GM18867 (cell line): ENCODE measurements around the gene FCHSD2.
"Not testable (repeated sequence)": the region's sequence is repeated elsewhere in the genome, so short reads cannot be mapped to it uniquely, and the experiment has no call there.

Experiments
- ATAC-seq: cut with Tn5 transposase; IDR thresholded peaks from one replicate; pipeline ENCODE4 v1.9.1; 2021; ENCODE audit warnings: mild to moderate bottlenecking, moderate library complexity; ENCODE audit not compliant: unreplicated experiment

FCHSD2 gene

DNA sequence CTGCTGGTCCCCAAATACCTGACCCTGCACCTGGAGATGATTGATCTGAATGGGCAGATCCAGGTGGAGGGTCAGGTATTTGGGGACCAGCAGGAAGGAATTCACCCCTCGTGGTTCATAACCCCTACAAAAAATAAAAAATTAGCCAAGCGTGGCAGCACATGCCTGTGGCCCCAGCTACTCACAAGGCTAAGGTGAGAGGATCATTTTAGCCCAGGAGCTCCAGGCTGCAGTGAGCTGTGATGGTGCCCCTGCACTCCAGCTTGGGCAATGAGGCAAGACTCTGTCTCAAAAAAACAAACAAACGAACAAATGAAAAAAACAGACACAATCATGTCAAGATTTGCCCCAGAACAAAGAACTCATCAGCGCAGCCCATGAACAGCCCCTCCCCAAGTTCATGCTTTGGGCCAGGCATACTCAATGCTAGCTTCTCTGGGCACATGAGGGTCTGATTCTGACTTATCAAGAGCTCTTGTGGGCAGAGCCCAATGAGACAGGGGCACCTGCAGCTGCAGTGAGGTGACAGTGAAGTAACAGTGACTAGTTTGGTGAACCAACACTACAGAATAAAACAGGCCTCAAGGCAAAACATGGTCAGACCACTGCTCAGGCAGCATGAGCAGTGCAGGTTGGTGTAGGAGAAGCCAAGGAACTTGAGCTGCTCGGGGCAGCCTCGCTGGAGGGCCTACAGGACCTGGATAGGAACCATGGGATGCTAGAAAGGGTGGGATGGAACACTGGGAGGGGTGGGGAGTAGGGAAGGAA, 10.2 kb upstream of the FCHSD2 start:
- ATAC-seq = peak; percentile 23

GRCh38 chr11:73151416-73151815, 9.3 kb upstream of the FCHSD2 start:
- no peak for ATAC-seq

DNA sequence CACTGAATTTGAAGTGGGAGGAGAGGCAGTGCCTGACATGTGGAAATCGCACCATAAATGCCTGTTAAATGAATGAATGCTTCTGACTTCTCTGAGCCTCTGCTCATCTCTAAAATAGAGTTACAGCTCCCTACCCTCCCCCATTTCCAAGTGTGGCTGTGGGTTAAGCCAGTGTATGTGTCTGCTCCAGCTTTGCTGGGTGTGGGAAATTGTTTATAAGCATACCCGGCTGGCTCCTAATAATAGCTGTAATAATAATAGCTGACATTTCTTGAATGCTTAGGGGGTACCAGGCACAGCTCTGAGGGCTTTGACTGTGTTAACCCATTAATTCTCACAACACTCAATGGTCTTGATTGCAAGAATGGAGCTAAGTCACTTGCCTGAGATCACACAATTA, 7.0 kb upstream of the FCHSD2 start:
- no peak for ATAC-seq

GRCh38 chr11:73147771-73148681, 5.9 kb upstream of the FCHSD2 start:
- ATAC-seq = no peak

GRCh38 chr11:73145986-73146575, 4.0 kb upstream of the FCHSD2 start:
- ATAC-seq = no peak

DNA sequence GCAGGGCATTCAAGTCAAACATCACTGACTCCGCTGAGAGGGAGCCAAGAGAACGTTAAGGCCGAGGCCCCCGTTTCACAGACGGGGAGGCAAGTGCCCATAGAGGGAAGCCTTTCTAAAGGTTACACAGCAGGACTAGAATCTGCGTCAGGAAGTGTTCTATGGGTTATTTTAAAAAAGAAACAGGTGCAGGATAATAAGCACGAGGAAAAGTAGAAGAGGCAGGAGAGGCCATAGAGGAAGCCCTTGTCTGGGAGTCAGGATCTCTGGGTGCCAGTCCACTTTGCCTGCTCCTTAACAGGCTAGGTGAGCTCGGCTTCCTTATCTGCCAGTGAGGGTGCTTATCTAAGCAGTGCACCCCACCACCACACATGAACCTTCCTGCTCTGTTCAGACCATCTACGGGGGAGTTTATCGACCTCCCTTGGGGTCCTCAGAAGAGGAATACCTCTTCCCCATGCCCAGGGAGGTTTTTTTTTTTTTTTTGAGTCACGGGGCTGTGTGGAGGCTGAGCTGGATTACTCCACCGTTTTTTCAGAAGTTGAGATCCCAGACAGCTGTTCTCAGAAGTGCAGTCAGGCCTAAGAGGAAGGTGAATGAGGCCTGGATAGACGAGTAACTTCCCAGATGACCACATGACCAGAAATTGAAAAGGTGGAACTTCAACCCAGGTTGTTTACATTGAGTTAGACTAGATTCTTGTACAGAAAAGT, 1.2 kb upstream of the FCHSD2 start:
- ATAC-seq = no peak

GRCh38 chr11:73141309-73142127, 600 bp downstream of the FCHSD2 start:
- peak; percentile 36 for ATAC-seq

DNA sequence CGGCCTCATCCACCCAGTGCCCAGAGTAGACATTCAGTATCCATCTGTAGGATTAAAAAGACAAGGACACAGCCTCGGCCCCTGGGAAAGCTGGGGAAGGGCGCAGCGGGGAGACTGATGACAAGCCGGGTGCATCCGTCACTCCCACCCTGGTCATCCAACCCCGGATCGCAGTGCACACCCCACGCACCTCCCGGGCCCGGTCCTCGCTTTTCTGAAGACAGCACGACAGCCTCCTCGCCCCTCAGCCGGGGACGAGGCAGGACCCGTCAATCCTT, 1.1 kb downstream of the FCHSD2 start:
- ATAC-seq = no peak

DNA sequence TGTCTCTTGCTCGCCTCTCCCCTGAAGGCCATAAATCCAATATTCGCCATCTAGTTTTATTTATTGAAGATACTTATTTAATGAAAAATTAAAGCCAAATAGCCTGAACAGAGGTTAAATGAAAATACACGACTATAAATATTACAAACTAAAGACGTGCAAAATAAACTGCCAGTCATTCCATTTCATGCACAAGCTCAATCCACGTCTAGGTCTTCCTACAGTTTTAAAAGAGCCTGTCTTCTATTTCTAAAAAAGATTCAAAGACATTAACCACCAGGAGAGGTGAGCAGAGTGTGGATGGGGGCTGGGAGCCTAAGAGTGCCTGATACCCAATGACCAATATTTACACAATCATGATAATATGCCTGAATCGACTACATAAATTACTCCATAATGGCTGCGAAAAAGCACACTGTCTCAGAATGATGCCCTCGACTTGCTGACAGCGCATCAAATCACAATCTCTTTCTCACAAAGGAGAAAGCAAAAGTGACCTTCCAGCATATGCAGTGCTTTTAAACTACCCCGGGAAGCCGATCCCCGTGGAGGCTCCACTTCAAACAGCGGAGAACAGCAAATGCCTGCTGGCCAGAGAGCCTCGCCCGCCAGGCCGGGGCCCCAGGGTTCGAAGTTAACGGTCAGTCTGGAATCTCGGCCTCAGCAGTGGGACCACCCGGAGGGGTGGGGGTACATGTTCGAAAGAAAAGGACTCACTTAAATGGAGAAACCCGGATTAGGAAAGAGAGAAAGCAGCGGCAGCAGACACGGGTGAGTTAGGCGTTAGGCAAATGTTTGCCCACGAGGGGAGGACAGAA, 1.7 kb downstream of the FCHSD2 start:
- no peak for ATAC-seq

GRCh38 chr11:73139476-73140198, 2.5 kb downstream of the FCHSD2 start:
- no peak for ATAC-seq

DNA sequence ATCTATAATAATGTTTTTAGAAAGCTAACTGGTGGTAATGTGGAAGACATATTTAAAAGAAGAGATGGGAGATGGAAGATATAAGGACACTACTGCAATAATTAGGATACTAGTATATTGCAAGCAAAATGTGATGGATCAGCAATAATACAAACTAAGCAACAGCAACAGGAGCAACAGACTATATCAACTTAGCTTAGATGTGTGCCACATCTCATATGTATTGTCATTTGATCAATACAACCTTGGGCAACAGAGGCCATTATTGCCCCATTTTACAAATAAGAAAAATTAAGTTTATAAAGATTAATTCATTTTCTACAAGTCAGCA, 4.2 kb downstream of the FCHSD2 start:
- no peak for ATAC-seq

DNA sequence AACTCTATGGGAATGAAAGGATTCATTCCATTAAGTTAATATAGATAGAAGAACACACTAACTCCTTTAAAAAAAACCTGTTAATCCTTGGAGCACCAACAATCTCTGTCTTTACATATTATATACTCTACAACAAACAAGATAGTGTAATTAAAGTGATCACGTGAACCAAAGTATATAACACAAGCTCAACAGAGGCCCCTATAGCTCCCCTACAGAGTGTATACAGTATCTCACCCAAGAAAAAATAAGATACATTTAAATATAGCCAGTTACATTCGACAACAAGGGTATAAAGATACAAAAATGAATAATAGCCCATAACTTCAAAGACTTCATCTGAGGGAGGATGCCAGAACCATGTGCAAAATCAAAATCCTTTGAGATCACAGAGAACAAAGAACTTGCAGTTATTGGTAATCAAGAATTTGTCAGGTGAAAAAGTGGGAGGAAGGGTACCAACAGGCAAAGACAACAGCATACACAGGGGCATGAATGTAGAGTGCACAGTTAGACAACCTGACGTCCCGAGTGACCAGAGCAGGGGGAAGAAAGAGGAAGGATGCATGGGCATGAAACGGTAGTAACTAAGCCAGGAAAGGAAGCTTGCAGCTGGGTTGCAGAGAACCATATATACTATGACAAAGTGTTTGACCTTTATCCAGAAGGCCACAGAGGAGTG, 4.7 kb downstream of the FCHSD2 start:
- no peak for ATAC-seq

GRCh38 chr11:73136722-73137121, 5.4 kb downstream of the FCHSD2 start:
- not testable (repeated sequence) for ATAC-seq

DNA sequence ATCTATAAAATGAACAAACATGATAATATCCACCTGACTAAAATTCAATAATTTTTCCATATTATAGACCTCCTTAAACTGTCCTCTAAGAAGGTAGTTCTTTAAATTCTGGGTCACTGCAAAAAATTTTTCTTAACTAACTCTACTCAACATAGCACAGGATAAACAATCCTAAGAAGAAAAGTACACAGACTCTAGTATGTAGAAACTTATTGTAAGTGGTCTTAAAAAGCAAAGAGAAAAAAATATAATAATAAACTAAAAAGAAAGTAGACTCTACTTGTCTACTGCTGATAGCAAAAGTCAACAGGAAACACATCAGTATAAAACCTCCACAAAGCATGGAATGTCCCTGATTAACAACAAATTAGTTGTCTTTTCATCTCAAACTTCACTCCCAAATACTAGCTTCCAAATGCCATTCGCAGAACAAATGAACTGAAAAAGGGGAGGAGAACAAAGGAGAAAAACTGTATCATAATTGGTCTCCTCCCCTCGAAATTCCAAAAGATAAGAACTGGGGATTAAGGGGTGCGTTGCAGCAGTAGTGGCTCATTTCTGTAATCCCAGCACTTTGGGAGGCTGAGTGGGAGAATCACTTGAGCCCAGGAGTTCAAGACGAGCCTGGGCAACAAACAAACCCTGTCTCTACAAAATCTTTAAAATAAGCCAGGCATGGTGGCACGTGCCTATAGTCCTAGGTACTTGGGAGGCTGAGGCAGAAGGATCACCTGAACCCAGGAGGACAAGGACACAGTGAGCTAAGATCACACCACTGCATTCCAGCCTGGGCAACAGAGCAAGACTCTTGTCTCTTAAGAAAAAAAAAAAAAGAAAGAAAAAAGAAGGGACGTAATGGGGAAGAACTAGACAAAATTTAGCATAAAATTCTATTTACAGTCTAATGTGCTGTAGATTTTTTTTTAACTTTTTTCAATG, 6.5 kb downstream of the FCHSD2 start:
- no peak for ATAC-seq

- not testable (repeated sequence) for ATAC-seq
Measured at GRCh38 chr11:73132349-73132748, 9.8 kb downstream of the FCHSD2 start.

DNA sequence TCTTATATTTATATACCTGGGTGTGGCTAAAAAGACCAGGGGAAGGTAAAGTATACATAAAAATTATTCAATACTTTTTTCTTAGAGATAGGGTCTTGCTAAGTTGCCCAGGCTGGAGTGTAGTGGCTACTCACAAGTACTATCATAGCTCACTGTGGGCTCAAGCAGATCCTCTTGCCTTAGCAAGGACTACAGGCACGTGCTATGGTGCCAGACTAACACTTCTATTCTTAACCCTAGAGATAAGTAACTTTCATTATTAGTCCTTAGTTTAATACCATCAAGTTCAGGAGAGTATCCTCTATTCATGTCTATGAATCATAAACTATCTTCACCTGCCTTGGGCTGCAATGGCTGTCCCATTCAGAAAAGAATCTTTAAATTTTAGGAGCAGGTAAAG, 11.9 kb downstream of the FCHSD2 start:
- ATAC-seq = no peak

GRCh38 chr11:73129198-73129597, 12.9 kb downstream of the FCHSD2 start:
- ATAC-seq = no peak
